Activated CD8-positive, alpha-beta memory T cell treated with anti-CD3 and anti-CD28 coated beads for 48 hours (primary cell): ENCODE data around the gene HOXA6.
A peak's percentile ranks its signal among the peaks of the same experiment; 100 is the strongest.

Source experiments
- DNase-seq, 3 experiments: peaks; one replicate each; pipeline ENCODE4 v3.0.0-alpha.2; 2020; ENCODE audit warnings: low read depth in 2 of 3, low spot score in 2 of 3

HOXA6 gene

GRCh38 chr7:27147199-27148030 is at the start of gene HOXA6:
Gene HOXA6, minus strand, starts transcription at chr7:27147774. Its CDS starts 25 bp downstream, at chr7:27147749.
- DNase-seq, result no peak

GRCh38 chr7:27196287-27196767 is 48.8 kb upstream of the HOXA6 start:
- DNase-seq, result peak in 2 of 3 experiments; percentile 70 to 74

GRCh38 chr7:27194686-27195379 is 47.3 kb upstream of the HOXA6 start:
- DNase-seq, result no peak

- no peak for DNase-seq
Observed at GRCh38 chr7:27194002-27194352, 46.4 kb upstream of the HOXA6 start.

- DNase-seq, result no peak
Observed at GRCh38 chr7:27193335-27194001, 45.9 kb upstream of the HOXA6 start.

- no peak for DNase-seq
Observed at GRCh38 chr7:27192546-27193334, 45.2 kb upstream of the HOXA6 start.

GRCh38 chr7:27191833-27192545 is 44.4 kb upstream of the HOXA6 start:
- DNase-seq, result no peak

GRCh38 chr7:27191161-27191731 is 43.7 kb upstream of the HOXA6 start:
- DNase-seq, result no peak

- no peak for DNase-seq
Observed at GRCh38 chr7:27189997-27190748, 42.6 kb upstream of the HOXA6 start.

GRCh38 chr7:27189295-27189996 is 41.9 kb upstream of the HOXA6 start:
- DNase-seq, result no peak

GRCh38 chr7:27188386-27189294 is 41.1 kb upstream of the HOXA6 start:
- DNase-seq, result no peak

GRCh38 chr7:27187475-27188385 is 40.2 kb upstream of the HOXA6 start:
- no peak for DNase-seq

GRCh38 chr7:27186668-27187474 is 39.3 kb upstream of the HOXA6 start:
- no peak for DNase-seq

- peak in 1 of 3 experiments; percentile 7 for DNase-seq
Observed at GRCh38 chr7:27185854-27186667, 38.5 kb upstream of the HOXA6 start.
